K562 (cell line): ENCODE results near the gene ZSWIM7.

ENCODE experiments used
- CTCF ChIP-seq, 3 experiments: IDR thresholded peaks in 2 of 3; conservative IDR thresholded peaks in 1 of 3; 2 replicates each; pipeline ENCODE4 v1.5.1; 2011 to 2012; ENCODE audit warnings: low read length in 3 of 3, mild to moderate bottlenecking in 3 of 3, control low read depth in 2 of 3, improper control_type of control experiment in 1 of 3, inconsistent platforms in 1 of 3, low read depth in 1 of 3, mixed read lengths in 1 of 3, moderate library complexity in 1 of 3; ENCODE audit not compliant: insufficient read depth in 2 of 3
- ELF4 ChIP-seq: fragments of 450-650 bp; formaldehyde crosslinking; IDR thresholded peaks from 2 replicates; pipeline ENCODE4 v1.4.0; 2022; ENCODE audit warnings: missing genetic modification characterization
- FOXM1 ChIP-seq, 2 experiments: fragments of 450-650 bp in 1 of 2; sonication (generic) in 1 of 2; formaldehyde crosslinking in 1 of 2; IDR thresholded peaks; 2 replicates each; pipeline versions ENCODE4 v1.6.1 to v1.9.0; 2017 to 2022; ENCODE audit warnings: low read depth in 2 of 2, mild to moderate bottlenecking in 2 of 2, missing genetic modification reagents in 1 of 2, moderate library complexity in 1 of 2
- HNRNPL ChIP-seq: fragments of 200-400 bp; formaldehyde crosslinking; IDR thresholded peaks from 2 replicates; pipeline ENCODE4 v1.6.1; 2017; ENCODE audit warnings: low read depth, mild to moderate bottlenecking, low read length
- MXI1 ChIP-seq: IDR thresholded peaks from 2 replicates; pipeline ENCODE4 v1.6.1; 2011; ENCODE audit warnings: low read depth, mild to moderate bottlenecking, improper control_type of control experiment, low read length
- RB1 ChIP-seq: fragments of 450-650 bp; IDR thresholded peaks from 2 replicates; pipeline ENCODE4 v1.6.1; 2017; ENCODE audit warnings: low read depth, mild to moderate bottlenecking
- REST ChIP-seq, 2 experiments: fragments of 450-650 bp; formaldehyde crosslinking in 1 of 2; IDR thresholded peaks; 2 replicates each; pipeline versions ENCODE4 v1.4.0 to v1.6.1; 2014 to 2020; ENCODE audit warnings: mild to moderate bottlenecking in 2 of 2, borderline replicate concordance in 1 of 2, low read depth in 1 of 2
- RFX5 ChIP-seq: IDR thresholded peaks from 2 replicates; pipeline ENCODE4 v1.6.1; 2011; ENCODE audit warnings: low read depth, mild to moderate bottlenecking, improper control_type of control experiment, low read length
- SIN3B ChIP-seq: fragments of 450-650 bp; IDR thresholded peaks from 2 replicates; pipeline ENCODE4 v1.6.1; 2017; ENCODE audit warnings: low read depth, mild to moderate bottlenecking, moderate library complexity
- YY1 ChIP-seq, 3 experiments: IDR thresholded peaks; 2 replicates each; pipeline ENCODE4 v1.6.1; 2011; ENCODE audit warnings: low read length in 2 of 3, mild to moderate bottlenecking in 2 of 3, moderate library complexity in 2 of 3, borderline replicate concordance in 1 of 3, control low read depth in 1 of 3, low read depth in 1 of 3; ENCODE audit not compliant: insufficient read depth in 3 of 3, insufficient replicate concordance in 2 of 3, control insufficient read depth in 1 of 3, insufficient read length in 1 of 3; ENCODE audit errors: extremely low read depth in 1 of 3
- ZHX1 ChIP-seq: fragments of 150-350 bp; conservative IDR thresholded peaks from 2 replicates; pipeline ENCODE4 v1.6.1; 2014; ENCODE audit warnings: low read length
- ZNF354B ChIP-seq: fragments of 250-450 bp; sonication (Bioruptor Pico); IDR thresholded peaks from 2 replicates; pipeline ENCODE4 v1.4.0; 2020

GRCh38 chr17:16003841-16004240, 4.3 kb upstream of the ZSWIM7 start:
- TF ChIP-seq YY1 (IDR thresholded peaks at IDR 0.05; ENCODE audit: borderline replicate concordance in 1 of 3, control insufficient read depth in 1 of 3, extremely low read depth in 1 of 3, insufficient read depth in 3 of 3, insufficient read length in 1 of 3, insufficient replicate concordance in 2 of 3, low read depth in 1 of 3, low read length in 2 of 3) = no peak
- no peak for TF ChIP-seq SIN3B
- no peak for TF ChIP-seq ELF4
- TF ChIP-seq FOXM1 (IDR thresholded peaks at IDR 0.05; ENCODE audit: low read depth) = no peak
- no peak for TF ChIP-seq FOXM1 (CRISPR knock-in tag; IDR thresholded peaks at IDR 0.05; ENCODE audit: low read depth)
- TF ChIP-seq CTCF (IDR thresholded peaks at IDR 0.05 in 2 of 3, conservative IDR thresholded peaks at IDR 0.05 in 1 of 3; ENCODE audit: insufficient read depth in 2 of 3, low read depth in 1 of 3, low read length in 3 of 3) = no peak
- TF ChIP-seq REST (IDR thresholded peaks at IDR 0.05; ENCODE audit: borderline replicate concordance) = no peak
- no peak for TF ChIP-seq REST (CRISPR knock-in tag; IDR thresholded peaks at IDR 0.05; ENCODE audit: low read depth)
- no peak for TF ChIP-seq ZHX1
- no peak for TF ChIP-seq RB1
- no peak for TF ChIP-seq RFX5
- TF ChIP-seq HNRNPL = no peak
- TF ChIP-seq ZNF354B (CRISPR knock-in tag) = no peak
- no peak for TF ChIP-seq MXI1
